DOHH2 (cell line): ENCODE measurements around the gene SPIN1.
"Not testable (repeated sequence)": the region's sequence is repeated elsewhere in the genome, so short reads cannot be mapped to it uniquely, and the experiment has no call there.

Experiments used
- CTCF ChIP-seq: fragments of 200-600 bp; sonication (generic); IDR thresholded peaks from one replicate; pipeline ENCODE4 v1.5.1; 2014; ENCODE audit warnings: antibody characterized with exemption, mild to moderate bottlenecking, low read depth, low read length; ENCODE audit not compliant: poor library complexity, severe bottlenecking
- EZH2phosphoT487 ChIP-seq: fragments of 200-600 bp; sonication (generic); IDR thresholded peaks from 2 replicates; pipeline ENCODE4 v1.6.1; 2017; ENCODE audit warnings: borderline replicate concordance, mild to moderate bottlenecking, antibody characterized with exemption, low read length, moderate library complexity, mixed read lengths

GRCh38 chr9:88357250-88357649 is 31.0 kb upstream of the SPIN1 start:
- TF ChIP-seq CTCF, EZH2phosphoT487: not testable (repeated sequence)
